ENCODE data around the gene ABCA2.
A peak's percentile ranks its signal among the peaks of the same experiment; 100 is the strongest.

ABCA2 gene

DNA sequence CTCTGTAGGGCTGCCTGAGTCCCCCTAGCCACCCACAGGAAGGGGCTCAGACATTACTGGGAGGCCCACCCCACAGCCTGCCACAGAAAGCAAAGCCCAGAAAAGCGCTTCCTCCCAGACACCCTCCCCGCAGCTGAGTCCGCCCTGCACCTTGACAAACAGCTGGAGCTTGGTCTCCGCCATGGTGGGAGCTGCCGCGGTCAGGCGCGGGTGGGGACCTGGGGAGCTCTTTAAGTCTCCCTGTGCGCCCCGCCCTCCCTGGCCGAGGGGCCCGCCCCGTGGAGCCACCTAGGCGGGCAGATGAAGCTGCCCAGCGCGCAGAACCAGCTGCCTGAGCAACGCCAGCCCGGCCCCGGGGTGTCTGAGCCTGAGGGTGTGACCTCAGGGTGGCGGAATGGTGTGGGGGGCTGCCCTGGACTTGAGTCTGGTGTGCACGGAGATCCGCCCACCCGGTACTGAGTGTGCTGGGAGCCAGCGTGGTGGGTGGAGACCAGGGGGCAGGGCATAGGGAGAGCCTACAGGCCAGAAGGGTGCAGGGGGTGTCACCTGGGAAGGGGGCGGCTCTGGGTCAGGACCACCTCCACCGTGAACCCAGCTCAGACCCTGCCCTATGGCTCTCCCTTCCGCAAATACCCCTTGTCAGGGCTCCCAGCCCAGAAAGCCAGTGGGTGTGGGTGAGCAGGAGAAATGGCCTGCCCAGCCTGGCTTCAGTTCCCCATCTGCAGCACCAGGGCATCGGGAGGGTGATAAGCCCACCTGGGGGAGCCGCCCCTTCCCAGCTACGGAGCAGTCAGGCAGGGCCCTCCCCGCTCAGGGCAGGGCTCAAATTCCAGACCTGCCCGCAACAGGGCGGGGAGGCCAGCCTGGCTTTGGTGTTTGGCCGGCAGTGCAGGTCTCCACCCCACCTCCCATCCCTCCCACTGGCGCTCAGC, 31.4 kb downstream of the ABCA2 start, which contains the start of gene CLIC3:
Gene CLIC3, minus strand, starts transcription at position 208 of the 932 bp plus-strand sequence. Its CDS starts 25 bp downstream, at position 183.
- peak; percentile 57 for DNase-seq (ENCODE audit: low read depth, low spot score)

DNA sequence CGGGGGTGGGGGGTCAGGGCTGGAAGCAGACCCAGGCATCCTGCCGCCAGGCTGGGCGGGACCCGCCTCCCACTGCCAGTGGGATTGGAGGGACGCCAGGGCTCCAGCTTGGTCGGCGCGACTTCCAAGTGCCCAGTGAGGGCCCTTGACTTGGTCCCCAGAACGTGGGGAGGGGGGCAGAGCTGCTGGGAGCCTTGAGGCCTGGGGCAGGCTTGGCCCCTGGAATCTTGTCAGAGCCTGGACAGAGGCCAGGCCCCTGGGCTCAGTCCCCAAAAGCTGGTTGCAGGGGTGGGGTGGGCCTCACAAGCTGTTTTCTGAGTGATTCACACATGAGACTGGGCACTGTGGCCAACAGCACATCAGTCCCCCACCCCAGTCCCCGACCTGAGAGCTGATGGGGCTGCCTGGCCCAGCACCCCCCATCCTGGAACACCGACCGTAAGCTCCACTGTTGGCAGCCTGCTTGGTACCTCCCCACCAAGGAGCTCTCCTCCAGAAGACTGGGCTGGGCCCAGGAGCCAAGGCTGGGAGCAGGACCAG, 32.2 kb downstream of the ABCA2 start:
- no peak for DNase-seq (ENCODE audit: low read depth, low spot score)

- DNase-seq (ENCODE audit: low read depth, low spot score) = no peak
Observed at GRCh38 chr9:136995362-136995761, 32.7 kb downstream of the ABCA2 start.

- peak; percentile 52 for DNase-seq (ENCODE audit: low read depth, low spot score)
Observed at GRCh38 chr9:136994888-136995230, 33.2 kb downstream of the ABCA2 start.

DNA sequence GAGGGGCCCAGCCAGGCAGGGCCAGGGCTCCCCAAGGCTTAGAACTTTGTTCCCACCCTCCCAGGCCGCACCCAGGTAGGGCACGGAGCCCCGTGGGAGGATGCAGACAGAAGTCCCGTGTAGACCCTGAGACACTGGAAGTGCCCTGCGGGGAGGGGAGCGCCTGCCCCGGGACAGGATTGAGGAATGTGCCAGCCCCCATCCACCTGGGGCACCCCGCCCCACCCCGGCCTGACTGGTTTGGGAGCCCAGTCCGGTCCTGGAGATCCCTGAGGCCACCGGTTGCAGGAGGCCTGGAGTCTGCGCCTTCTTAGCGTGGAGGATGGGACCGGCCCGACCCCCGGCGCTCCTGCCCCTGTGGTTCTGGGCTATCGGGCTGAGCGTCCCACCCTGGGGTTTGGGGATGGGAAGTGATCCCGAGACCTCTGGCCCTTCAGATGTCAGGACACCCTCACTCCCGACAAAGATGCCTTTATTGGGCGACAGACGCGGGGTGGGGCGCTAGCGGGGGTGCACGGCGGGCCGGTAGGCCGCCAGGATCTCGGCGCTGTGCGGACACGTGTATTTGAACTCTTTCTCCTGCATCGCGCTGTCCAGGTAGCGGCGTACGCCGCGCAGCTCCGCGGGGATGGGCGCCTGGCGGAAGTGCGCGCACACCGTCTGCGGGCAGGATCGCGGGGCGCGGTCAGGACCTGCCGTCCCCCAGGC, 33.7 kb downstream of the ABCA2 start:
- peak; percentile 32 for DNase-seq (ENCODE audit: low read depth, low spot score)

- DNase-seq (ENCODE audit: low read depth, low spot score) = no peak
Observed at GRCh38 chr9:136992819-136993369, 35.1 kb downstream of the ABCA2 start.

DNA sequence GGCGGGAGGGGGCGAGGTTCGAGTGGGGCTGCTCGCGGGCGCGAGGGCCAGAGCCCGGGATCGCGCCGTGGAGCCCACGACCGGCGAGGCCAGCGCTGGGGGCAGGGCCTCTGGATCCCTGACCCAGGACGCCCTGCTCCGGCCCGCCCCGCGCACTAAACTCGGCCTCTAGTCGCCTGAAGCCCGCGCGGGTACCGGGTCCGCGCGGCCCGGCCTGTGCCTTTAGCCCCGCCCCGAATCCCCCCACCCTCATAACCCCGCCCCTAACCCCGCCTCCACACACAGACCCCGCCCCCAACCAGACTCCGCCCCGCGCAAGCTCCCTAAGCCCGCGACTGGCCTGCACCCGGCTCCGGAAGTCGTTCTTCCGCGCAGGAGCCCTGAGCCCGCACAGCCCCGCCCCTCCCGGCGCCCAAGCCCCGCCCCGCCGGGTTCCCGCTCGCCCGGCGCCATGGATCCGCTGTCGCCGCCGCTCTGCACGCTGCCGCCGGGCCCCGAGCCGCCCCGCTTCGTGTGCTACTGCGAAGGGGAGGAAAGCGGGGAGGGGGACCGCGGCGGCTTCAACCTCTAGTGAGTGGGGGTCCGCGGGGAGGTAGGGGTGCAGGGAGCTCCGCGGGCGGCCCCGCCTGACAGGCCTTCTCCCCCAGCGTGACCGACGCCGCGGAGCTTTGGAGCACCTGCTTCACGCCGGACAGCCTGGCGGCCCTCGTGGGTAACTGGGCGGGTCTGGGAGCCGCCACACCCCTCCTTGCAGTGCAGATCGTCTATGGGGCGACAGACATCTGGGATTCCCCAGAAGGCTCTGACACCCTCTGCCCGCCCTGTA, 35.8 kb downstream of the ABCA2 start, which contains the start of gene PAXX:
Gene PAXX, plus strand, starts transcription at position 430 of the 826 bp plus-strand sequence. Its CDS starts 22 bp downstream, at position 452.
- peak; percentile 65 for DNase-seq (ENCODE audit: low read depth, low spot score)

- no peak for DNase-seq (ENCODE audit: low read depth, low spot score)
Observed at GRCh38 chr9:136990242-136990911, 37.7 kb downstream of the ABCA2 start.

DNA sequence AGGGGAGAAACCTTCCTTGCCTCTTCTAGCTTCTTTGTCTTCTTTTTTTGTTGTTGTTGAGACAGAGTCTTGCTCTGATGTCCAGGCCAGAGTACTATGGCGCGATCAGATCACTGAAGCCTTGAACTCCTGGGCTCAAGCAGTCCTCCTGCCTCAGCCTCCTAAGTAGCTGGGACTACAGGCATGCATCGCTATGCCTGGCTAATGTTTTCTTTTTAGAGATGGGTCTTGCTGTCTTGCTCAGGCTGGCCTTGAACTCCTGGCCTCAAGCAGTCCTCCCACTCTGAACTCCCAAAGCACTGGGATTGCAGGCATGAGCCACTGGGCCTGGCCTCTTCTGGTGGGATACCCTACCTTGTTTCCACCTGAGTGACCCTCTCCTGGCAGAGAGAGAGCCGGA, 39.2 kb downstream of the ABCA2 start:
- DNase-seq (ENCODE audit: low read depth, low spot score) = no peak

DNA sequence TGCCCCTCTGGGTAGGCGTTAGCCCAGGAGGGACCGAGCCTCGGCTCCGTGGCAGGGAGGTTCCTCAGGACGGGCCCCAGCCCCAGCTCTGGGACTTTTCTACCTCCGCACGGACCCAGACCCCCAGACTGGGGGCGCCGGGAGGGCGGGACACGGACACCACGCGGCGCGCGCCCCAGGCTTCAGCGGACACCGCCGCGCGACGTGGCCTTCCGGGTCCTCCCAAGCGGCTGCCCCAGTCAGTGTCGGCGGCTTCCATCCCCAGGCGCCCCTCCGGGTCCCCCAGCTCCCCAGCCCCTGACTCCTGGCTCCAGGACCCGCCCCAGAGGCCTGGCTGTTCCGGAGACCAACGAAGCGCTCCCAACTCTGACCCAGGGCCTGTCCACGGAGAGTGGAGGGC, 42.2 kb downstream of the ABCA2 start:
- DNase-seq (ENCODE audit: low read depth, low spot score) = no peak

DNA sequence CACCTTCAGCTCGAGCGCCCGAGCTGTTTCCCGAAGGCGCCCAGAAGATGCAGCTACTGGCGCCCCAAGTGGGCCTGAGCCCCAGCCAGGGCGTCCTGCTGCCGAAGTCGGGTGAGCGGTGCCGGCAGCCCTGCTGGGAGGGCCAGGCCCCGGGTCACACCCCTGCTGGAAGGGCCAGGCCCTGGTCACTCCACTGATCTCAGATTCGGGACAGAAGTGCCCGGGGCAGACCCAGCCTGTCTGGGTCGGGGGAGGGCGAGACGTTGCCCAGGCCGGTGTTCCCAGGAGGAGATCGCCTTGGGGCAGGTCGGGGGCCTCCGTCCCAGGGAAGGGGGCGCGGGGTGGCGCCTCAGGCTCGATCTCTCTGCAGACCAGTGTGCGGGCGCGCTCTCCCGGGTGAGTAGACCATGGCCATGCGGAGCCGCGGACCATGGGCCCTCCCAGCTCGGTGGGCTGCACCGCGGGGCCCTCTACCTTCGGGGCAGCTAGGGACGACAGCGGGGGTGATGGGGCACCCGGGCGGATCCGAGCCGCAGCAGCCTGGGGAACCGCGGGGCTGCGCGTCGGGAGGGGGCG, 42.9 kb downstream of the ABCA2 start:
- DNase-seq (ENCODE audit: low read depth, low spot score) = peak; percentile 56

- DNase-seq (ENCODE audit: low read depth, low spot score) = no peak
Observed at GRCh38 chr9:136984464-136985026, 43.5 kb downstream of the ABCA2 start.

DNA sequence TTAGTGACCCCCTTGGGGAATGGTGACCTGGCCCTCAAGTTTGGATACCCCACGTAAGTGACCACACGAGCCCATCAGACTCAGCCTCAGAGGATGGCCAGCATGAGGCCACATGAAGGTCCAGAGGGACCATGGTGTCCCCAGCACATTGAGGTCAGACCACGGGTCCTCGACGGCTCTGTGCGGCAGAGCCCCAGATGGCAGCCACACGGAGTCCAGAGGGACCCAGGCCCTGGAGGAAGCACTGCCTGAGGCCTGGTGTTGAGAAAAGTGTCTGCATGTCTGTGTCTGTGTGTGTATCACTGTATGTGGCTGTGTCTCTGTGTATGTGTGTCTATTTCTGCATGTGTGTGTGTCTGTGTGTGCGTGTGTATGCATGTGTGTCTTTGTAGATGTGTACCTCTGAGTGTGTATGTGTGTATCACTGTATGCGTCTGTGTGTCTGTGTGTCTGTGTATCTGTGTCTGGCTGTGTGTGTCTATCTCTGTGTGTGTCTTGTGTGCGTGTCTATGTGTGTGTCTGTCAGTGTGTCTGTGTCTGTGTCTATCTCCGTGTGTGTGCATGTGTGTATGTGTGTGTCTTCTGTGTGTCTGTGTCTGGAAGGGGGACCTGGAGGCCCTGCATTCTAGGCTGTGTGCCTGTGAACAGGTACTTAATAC, 44.3 kb downstream of the ABCA2 start:
- no peak for DNase-seq (ENCODE audit: low read depth, low spot score)

GRCh38 chr9:136983167-136983566, 44.9 kb downstream of the ABCA2 start:
- DNase-seq (ENCODE audit: low read depth, low spot score) = no peak

DNA sequence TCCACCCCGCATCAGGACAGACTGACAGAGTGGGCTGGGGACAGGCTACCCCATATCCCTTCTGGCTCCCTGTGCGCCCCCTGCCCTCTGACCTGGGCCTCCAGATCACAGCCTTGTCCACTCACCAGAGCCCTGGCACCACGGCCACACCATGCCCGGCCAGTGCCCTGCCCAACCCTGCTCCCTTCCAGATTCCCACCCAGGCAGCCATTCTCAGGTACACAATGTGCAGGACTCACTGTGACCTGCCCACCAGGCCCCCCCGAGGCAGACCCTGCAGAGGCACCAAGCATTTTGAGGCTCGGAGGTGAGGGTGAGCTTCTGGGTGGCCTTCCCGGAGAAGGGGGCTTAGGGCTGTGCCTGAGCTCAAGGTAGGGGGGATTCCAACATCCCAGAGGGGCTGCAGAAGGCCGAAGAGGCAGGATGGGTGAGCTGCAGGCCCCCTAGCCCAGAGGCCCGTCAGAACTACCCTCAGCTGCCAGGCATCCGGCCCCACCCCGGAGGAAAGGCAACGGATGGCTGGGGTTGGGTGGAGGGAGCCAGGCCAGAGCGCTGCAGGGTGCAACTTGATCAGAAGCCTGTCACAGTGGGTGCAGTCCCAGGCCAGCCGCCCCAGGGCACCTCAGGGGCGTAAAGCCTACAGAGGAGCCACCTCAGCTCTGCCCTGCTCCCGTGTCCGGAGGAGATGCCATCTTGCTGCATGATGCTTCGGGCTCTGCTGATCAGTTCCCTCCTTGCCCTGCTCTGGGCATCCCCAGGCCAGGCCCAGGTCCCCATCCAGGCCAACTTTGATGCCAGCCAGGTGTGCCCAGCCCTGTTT, 45.6 kb downstream of the ABCA2 start, which contains the start of gene LCNL1:
Gene LCNL1, plus strand, starts transcription at position 762 of the 820 bp plus-strand sequence. CDS start 594 bp downstream, outside the sequence.
- DNase-seq (ENCODE audit: low read depth, low spot score) = no peak

- no peak for DNase-seq (ENCODE audit: low read depth, low spot score)
Observed at GRCh38 chr9:136981588-136982231, 46.3 kb downstream of the ABCA2 start.

DNA sequence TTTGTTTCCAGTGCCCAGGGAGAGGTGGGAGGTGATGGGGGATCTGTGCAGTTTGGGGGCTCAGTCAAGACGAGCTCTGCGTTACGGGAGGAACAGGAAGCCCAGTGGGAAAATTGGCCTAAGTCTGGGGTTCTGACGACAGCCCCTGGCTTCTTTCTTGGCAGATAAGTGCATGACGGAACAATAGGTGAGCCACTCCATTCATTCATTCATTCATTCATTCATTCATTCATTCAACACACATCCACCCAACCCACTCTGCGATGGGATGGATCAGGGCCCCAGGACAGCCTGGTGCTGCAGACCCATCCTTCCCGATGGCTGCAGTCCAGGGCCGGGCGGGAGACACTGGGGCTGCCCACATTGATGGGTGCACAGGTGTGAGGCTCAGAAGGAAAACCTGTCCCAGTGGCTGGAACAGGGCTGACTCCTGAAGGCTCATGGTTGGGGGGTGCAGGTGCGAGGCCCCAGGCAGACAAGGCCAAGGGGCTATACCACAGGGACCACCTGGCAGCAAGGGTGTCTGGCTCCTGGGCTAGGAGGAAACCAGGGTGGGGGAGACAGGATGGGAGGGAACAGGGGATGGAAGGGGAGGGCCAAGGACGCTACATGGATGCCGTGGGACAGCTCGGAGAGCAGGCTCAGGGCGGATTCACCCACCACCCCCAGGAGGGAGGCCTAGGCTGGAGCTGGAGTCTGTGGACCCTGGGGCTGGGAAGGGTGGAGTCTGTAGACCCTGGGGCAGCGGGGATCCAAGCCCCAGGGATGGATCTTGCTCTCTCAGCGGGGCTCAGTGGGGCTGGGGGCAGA, 47.2 kb downstream of the ABCA2 start:
- no peak for DNase-seq (ENCODE audit: low read depth, low spot score)

Data from ELF-1 (cell line).